GM12875 (cell line): ENCODE measurements around the gene LNX2.

Experiments
- H3K4me3 ChIP-seq: one replicate; pipeline ENCODE4 v1.5.1; 2011; ENCODE audit warnings: low read depth, low read length, control low read depth
- TF ChIP-seq, protein P1 (sequence below): IDR thresholded peaks from 2 replicates; pipeline ENCODE4 v1.5.1; 2011; ENCODE audit warnings: low read depth, mild to moderate bottlenecking, control low read depth, inconsistent platforms, low read length, moderate library complexity, borderline replicate concordance; ENCODE audit not compliant: insufficient read depth

Gene LNX2

GRCh38 chr13:27522847-27523246, 97.5 kb downstream of the LNX2 start:
- TF ChIP-seq, protein P1, sequence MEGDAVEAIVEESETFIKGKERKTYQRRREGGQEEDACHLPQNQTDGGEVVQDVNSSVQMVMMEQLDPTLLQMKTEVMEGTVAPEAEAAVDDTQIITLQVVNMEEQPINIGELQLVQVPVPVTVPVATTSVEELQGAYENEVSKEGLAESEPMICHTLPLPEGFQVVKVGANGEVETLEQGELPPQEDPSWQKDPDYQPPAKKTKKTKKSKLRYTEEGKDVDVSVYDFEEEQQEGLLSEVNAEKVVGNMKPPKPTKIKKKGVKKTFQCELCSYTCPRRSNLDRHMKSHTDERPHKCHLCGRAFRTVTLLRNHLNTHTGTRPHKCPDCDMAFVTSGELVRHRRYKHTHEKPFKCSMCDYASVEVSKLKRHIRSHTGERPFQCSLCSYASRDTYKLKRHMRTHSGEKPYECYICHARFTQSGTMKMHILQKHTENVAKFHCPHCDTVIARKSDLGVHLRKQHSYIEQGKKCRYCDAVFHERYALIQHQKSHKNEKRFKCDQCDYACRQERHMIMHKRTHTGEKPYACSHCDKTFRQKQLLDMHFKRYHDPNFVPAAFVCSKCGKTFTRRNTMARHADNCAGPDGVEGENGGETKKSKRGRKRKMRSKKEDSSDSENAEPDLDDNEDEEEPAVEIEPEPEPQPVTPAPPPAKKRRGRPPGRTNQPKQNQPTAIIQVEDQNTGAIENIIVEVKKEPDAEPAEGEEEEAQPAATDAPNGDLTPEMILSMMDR = no peak
- H3K4me3 ChIP-seq = no peak overlapping the region

DNA sequence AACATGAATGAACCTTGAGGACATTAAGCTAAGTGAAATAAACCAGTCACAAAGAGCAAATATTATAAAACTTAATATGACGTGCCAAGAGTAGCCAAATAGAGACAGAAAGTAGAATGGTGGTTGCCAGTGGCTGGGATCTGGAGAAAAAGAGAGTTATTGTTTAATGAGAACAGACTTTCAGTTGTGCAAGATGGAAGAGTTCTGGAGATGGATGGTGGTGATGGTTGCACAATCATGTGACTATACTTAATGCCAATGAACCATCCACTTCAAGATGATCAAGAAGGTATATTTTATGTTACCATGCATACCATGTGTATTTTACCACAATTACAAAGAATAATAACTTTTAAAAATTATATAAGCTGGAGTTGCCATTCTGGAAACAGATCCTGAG, 104.2 kb downstream of the LNX2 start:
- H3K4me3 ChIP-seq = no peak overlapping the region
- TF ChIP-seq, protein P1 = no peak

- TF ChIP-seq, protein P1 = no peak
- H3K4me3 ChIP-seq = no peak overlapping the region
These were observed 110.2 kb downstream of the LNX2 start for GRCh38 chr13:27510082-27510481.

DNA sequence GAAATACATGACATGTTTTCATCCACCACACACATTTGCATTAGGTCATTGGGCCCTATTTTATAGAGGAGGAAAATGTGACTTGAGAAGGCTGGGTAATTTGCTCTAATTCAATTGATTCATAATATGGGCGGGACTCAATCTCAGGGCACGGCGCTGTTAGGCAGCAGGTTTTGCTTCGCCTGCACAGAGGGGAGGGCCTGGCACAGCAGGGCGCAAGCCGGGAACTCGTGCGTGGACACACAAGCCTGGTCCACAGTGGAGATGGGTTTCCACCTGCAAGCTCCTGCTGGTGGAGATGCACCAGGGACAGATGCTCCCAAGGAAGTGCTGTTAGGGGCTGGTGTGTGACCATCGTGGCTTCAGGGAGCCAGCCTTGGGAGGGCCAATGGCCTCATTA, 111.5 kb downstream of the LNX2 start:
- TF ChIP-seq, protein P1 = no peak
- H3K4me3 ChIP-seq = no peak overlapping the region

DNA sequence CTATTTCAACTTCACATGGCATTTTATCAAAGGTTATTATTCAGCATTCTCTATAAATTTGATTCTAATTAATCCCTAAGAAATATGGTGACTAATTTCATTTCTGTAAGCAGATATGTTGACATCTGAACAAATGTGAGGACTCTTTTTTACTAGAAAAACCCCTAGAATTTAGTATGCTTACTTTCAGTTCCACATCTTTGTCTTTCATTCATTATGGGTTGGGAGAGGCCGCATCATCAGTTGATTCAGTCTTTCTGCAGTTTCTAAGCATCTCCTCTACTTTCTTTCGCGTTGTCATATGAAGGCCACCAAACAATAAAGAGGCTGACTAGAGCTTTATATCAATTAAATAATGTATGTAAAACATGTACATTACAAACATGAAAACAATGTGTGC, 114.5 kb downstream of the LNX2 start:
- TF ChIP-seq, protein P1 = no peak
- no peak overlapping the region for H3K4me3 ChIP-seq

DNA sequence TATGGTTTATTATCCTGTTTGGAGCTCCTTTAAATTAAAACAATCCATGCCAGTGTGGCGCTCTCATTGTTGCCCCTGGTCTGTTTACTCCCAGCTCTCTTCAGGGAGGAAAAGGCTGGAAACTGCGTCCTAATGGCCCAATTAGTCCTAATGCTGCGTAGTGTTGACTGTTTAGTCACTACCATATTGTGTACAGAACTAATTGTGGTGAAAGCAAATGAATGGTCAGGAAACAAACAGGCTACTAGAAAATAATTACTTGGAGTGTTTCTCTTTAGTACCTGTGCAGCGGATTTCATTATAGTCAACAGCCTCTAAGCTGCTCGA, 115.5 kb downstream of the LNX2 start:
- H3K4me3 ChIP-seq = no peak overlapping the region
- TF ChIP-seq, protein P1 = no peak

- TF ChIP-seq, protein P1 = no peak
- H3K4me3 ChIP-seq = no peak overlapping the region
These were observed 116.0 kb downstream of the LNX2 start for GRCh38 chr13:27504128-27504867.
